GM18858 (cell line): ENCODE data around the gene BLACAT1.

Experiments
- ATAC-seq: cut with Tn5 transposase; IDR thresholded peaks from one replicate; pipeline ENCODE4 v1.9.1; 2021; ENCODE audit not compliant: unreplicated experiment

The BLACAT1 gene

DNA sequence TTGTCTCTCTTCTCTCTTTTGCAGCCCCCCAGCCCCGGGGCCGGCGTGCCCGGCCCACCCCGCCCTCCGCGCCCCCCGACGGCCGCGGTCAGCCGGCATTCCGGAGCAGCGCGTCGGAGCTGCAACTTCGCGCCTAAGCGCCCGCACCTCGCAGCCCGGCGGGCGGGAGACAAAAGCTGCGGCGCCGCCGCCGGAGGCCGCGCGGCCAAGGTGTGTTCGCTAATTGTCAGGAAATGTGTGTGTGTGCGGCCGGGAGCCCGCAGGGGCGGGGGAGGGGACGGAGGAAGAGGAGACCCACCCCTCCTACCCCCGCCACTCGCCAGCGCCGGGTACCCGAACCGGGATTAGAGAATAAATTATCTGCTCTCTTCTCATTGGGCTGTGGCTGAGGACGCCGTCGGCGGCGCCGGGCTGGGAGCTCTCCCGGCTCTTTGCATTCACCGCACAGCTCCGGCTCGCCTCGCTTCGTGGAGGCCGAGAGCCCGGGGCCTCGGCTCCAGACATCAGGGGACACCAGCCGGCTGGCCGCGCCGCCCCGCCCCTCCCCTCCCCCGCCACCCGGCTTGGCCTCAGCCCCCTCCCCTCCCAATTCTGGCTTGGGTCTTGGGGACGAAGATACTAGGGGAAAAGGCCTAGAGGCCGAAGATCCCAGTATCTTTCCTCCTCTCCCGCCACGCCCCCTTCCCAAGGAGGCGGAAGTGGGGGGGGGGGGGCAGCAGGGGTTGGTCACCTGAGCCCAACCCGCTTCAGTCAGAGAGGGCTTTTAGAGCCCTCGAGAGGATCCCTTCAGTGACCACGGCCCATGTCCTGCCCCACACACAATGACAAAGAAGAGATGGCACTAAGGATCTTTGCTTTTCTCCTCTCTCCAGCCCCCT is 1.3 kb upstream of the BLACAT1 start:
- no peak for ATAC-seq

DNA sequence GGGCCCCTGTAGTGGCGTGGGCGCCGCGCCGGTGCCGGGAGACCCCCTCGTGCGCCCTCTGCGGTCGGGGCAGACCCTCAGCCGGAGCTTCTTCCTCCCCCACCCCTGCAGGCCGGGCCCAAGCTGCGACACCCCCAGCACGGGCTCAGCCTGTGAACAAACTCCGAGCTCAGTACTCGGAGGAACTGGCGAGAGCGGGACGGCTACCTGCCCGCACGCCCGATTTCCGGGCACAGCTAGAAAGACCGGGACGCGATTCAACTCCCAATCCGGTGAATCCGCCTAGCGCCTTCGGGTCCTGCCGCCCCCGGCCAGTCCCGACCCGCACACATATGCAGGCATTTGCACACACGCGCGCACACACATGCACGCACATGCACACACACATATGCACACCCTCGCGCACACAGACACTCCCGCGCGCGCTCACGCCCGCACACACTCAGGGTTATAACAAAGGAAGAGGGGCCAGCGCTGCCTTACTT is 580 bp upstream of the BLACAT1 start:
- no peak for ATAC-seq

DNA sequence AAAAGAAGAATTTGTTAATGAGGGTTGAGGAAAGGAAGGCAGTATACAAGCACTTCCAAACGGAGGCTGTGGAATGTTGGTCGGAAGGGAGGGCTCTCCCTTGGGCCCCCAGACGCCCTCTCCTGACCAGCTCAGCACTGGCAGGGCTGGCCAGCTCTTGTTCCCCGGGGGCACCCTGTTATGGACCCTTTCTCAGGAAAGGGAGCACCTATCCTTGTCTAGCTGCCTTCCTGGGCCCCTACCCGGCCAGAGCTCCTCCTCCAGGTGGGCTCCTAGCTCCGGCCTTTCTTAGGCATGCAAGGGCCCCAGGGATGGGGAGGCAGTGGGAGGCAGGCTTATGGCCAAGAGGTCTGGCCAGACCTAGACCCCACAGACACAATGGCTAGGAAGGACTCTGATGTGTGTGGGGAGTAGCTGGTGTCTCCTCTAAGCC is 926 bp downstream of the BLACAT1 start:
- no peak for ATAC-seq

DNA sequence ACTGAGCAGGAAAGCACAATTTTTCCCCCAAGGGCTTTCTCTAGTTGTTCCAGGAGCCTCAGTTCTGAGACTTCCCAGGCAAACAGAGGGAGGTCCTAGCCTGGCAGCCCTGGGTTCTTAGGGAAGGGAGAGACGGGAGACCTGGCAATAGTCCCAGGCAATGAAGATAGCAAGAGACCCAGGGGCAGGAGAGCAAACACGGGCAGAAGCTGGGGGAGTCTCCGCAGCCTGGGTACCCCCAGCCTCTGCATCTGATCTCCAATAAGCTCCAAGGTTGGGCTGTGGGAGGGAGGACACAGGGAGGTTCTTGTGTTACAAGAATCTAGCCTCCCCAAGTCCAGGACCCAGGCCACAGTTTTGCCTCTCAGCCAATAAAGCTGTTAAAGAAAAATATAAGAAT is 2.4 kb downstream of the BLACAT1 start:
- ATAC-seq, result no peak

DNA sequence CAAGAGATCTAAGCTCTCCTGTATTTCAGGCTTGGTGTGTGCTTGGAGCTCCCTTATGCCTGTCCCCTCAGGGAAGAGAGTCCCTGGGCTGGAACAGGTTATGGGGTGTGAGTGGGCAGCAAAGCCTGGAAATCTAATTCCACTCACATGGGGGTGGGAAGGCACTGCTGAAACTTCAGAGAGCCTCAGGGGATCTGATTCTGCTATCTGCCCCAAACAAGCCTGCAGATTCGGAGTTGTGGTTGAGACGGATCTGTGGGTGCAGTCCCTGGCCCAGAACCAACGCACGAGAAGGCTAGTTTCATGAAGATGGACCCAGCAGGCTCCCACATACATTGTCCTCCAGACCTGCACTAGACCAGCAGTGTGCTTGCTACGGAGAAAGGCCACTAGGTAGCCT is 2.9 kb downstream of the BLACAT1 start:
- no peak for ATAC-seq

DNA sequence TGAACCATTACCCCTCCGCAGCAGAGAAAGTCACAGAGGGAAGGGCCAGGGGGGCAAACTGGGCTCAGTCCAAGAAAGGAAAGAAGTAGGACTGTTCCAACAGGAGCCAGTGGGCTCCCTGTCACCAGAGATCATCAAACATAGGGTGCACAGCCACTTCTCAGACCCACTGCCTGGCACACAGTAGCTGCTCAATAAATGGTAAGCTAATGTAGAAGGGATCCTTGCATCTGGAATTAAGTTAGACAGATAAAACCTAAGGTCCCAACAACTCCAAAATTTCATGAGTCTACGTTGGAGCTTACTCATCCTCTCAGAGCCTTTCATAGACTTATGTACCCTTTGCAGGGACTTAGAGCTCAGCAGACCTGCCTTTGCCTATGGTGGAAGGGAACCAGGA is 3.5 kb downstream of the BLACAT1 start:
- no peak for ATAC-seq

DNA sequence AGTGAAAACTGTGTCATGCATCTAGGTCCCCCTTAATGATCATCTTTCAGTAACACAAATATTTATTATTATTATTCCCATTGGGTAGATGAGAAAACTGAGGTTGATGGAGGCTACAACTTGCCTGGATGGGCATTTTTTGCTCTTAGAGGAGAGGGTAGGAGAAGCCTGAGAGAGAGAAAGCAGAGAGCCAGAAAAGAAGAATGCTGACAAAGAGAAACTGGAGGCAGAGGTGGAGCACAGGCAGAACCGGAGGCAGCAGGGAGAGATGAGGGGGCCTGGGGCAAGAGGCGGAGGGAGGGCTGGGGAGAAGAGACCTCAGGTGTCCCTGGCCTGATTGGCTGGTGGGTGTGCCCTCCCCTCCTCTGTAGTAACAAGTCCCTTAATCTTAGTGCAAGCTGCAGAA is 4.1 kb downstream of the BLACAT1 start:
- ATAC-seq, result no peak

DNA sequence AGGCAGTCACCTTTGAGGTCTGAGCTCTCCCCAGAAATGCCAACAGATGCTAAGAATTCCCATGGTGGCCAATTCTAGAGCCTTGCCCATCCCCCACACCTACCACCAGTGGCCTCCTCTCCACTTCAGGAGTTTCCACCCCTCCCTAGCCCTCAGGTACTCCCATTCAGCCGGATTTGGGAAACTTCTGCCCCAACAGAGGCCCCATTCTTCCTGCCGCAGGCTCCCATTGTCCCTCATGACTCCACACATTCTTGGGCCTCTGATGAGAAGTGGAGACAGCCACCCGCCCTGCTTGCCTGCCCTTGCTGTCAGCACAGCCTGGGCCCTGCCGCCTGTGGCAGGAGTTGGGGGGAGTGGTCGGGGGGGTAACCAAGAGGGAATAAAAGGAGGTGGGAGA is 4.6 kb downstream of the BLACAT1 start:
- no peak for ATAC-seq

DNA sequence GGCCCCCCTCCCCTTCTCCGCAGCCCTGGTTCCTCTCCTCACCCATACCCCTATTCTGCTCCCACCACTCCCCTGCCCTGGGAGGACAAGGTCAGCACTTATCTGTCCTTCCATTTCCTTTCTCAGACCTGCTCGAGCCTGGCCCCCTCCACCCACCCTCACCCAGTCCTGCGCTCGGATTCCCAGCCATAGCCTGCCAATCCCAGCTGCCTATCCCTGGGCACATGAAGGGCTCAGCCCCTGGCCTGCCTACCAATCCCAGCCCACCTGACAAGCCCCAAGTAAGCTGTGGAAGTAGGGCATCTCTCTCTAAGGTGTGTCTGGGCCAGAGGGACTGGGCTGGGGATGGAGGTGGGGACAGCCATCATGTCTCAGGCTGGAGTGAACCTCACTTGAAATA is 5.4 kb downstream of the BLACAT1 start:
- ATAC-seq, result no peak

DNA sequence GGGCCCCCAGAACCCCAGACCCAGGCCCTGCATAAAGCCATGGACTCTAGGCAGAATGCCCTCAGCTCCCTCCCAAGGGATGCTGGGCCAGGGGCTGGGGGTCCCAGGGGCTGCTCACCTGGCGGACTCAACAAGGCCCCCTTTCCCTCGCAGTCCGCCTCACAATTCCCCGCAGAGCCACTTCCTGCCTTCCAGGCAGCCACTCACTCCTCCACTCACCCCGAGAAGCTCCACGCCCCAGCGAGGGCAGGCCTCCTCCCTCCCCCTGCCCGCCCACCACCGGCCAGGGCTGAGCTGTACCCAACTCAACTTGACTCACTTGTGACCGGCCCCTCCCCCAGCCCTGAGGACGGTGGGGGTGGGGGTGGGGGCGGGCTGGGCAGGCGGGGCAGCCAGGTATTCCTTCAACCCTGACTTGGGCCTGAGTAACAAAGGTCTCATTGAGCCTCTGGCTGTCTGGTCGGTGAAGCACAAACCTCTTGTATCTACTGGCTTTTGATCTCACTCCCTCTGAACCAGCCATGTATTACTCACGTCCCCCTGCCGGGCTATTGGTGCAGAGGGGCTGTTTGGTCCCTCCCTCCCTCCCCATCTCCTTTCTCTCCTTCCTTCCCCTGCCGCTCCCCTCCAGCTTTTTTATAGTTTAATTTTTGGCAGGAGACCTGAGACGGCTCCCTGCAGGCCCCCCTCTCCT is 5.9 kb downstream of the BLACAT1 start:
- no peak for ATAC-seq

DNA sequence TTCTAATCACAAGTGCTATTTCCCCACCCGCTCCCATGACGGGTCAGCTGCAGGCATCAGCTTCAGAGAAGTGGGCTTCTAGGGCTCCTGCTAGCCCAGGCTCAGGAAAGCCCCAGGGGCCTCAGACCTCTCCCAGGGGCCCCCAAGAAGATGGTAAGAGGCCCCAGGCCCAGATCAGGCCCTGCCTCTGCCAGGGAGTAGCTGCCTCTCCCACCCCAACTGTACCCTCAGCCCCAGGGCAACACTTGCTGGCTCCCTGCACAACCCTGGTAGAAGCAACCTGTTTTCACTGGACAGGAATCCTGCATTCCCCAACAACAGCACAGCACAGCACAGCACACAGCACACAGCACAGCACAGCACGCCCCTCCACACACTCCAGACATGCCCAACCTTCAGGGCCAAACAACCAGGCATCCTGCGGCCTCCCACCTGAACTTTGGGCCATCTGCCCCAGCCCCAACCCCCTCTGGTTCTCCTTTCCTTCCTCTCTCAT is 6.5 kb downstream of the BLACAT1 start:
- no peak for ATAC-seq

DNA sequence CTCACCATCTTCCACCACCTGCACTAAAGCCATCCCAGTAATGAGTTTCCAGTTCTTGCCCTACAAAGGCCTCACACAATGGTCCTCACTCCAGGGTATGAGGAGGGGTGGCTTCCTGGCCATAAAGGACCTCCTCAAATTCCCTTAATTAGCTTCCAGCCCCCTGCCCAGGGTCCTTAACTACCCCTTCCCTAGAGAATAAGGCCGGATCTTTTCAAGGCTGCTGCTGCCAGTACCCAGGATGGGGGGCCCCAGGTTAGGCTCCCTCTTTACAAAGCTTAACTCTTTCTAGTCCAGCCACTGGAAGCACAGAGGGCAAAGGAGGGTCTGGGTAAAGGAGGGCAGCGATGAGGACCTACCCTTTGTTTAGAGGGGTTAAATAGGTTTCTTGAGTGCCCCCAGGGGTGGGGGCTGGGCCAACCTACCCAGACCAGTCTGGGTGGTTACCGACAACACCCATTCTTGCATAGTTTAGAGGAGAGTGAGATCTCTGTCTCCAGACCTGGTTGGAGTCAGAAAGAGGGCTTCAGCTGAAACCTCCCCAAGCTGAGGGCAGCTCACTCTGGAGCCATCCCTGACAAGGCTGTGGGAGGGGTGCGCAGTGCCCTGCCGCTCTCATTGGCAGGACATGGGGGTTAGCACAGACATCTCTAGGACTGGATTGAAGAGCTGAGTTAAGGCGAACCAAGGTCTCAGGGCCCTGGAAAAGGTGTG is 7.1 kb downstream of the BLACAT1 start:
- ATAC-seq, result no peak

DNA sequence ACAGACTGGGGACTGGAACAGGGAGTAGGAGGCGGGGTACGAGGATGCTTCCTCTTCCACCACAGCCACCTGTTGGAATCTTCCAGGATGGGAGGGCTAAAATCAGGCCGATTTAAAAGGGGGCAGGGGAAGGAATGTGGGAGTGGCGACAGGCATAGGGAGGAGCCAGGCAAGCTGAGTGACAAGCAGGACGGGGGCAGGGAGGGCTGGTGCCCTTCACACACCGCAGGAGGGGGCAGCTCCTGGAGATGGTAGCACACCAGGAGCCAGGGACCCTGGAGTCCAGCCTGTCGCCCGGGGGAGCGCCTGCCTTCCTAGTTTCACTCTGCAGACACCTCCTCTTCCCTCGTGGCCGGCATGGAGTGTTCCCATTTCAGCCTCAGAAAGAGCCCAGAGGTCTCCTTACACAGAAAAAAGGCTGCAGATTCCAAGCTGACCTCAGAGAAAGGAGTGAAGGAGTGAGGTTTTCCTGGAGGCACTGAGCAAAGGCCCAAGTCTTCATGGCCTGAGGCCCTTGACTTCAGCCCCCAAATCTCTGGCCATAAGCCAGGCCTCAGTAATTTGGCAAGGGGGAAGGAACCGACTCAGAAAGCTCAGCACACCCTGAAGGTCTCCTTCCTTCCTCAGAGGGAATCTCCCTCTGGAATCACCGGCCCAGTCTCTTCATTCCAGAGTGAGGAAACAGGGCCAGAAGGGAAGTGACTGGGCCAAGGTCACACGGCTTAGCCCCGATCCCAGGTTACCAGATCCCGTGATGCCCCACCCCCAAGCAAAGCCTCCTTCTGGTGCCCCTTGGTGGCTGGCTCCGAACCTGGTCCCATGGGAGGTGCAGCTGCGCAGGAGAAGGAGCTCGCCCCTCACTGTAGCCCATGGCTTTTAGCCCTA is 8.1 kb downstream of the BLACAT1 start:
- no peak for ATAC-seq

DNA sequence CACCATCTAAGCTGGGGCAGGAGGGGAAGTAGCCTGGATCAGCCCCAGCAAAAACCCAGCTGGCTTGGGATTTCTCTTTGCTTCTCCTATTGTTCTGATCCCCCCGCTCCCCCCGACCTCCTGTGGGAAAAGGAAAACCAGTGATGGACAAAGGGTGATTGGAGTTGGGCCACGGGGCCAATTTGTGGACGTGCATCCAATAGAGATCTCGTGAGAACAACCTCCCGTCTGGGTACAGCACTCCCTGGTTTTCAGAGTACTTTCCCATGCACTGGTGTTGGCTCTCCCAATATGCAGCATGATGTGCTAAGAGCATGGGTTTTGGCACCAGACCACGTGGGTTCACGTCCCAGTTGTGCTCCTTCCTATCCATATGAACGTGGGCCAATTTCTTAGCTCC is 9.0 kb downstream of the BLACAT1 start:
- ATAC-seq, result no peak

DNA sequence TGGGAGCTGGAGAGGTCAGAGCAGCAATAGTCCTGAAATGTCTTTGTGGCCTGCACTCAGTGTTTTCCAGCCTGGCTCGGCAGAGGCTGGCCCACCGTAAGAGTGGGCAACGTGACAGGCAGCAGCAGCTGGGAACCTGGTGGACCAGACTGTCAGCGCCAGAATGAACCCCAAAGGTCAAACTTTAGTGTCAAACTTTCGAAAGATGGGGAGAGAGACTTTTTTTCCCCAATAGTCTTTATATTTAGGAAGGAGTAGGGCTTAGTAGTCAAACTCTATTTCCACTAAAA is 10.3 kb downstream of the BLACAT1 start:
- ATAC-seq, result no peak

DNA sequence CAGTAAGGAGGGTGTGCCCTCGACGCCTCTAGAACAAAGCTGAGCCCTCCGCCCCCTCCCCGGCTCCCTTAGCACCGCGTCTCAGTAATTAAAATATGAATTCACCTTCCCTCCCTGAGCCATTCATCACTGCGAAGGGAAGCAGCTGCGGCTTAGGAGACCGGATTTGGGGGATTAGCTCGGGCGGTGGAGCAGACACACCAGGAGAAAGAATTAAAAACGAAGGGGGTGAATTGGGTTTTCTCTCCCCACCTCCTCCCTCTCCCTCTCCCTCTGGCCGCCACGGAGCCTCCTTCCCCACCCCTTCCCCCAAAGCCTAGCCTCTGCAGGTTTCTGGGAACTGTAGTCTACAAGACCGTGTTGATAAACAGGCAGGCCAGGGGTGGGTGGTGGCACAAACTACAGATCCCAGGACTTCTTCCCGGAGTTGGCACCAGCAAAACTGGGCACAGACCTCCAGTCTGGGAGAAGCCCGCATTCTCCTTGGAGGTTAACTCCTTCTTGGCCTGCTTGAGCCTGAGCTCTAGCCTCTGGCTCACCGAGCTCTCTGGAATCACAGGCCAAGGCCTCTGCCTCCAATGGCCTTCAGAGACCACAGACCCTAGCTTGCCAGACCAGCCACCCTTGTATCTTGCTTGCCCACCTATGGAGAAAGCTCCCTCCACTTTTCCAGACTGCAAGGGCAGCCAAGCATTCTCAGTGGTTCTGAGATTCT is 10.8 kb downstream of the BLACAT1 start:
- ATAC-seq, result no peak

DNA sequence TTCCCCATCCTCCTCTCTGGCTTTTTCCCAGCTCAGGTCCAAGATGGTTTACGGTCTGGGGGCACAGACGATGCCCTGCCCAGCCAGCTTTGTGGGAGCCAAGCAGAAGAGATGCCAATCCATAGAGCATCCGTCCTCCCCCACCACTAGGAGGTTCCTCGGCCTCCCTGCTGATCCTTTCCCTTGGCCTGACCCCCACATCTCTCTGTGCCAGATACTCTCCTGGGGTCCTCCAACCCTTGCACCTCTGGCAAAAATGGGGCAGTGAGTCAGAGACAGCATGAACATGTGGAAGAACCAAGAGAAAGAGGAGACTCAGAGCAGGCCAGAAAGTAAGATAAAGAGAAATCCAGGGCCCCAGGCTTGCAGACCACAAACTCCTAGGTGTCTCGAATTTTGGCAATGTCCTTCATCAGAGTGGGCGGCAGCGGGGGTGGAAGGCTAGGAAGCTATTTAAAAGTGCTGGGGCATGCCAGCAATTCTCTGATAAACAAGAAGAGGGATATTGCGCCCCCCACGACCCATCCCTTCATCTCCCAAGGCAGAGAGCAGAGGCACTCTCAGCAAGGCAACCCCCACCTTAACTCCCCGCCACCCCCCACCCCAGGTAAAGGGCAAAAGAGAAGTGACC is 11.4 kb downstream of the BLACAT1 start:
- no peak for ATAC-seq

DNA sequence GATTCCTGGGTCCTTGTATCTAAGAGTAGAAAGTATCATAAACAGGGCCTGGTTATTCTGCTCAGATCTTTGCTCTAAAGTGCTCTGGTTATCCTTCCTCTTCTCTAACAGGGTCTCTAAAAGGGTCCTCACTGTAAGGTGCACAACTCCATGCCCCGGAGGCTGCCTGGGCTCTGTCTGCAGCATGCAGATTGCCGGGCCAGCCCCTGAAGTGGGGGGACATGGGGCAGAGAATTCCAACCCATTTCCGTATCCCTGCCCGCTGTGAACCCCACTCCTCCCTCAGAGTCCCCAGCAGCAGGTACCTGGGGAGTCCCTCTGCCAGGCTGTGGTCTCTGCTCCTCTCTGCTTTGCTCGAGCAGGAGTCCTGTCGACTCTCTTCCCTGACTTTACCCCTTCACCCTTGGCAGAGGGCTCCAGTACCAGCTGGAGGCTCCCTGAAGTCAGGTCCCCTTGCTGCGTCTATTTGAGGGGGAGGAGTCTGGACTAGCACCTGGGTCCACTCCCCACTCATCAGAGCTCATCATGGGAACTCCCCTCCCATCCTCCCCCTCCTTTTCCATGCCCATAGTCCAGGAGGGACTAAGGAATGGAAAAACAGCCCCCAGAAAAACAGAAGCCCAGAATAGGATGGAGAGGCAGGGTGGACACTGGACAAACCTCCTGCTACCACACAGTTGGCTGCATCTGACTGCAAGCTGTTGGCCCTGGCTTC is 12.1 kb downstream of the BLACAT1 start:
- ATAC-seq, result no peak
